Cortex of kidney (tissue), 1 donor: ENCODE results near the gene KIAA1671.
"Not testable (repeated sequence)": the region's sequence is repeated elsewhere in the genome, so short reads cannot be mapped to it uniquely, and the experiment has no call there.

Experiments
- DNase-seq: peaks from one replicate; lab custom pipeline; 2025; lab: John Stamatoyannopoulos, UW

KIAA1671 gene

GRCh38 chr22:25174156-25174887 lies 221.8 kb downstream of the KIAA1671 start:
- no peak for DNase-seq

- no peak for DNase-seq
Measured at GRCh38 chr22:25174888-25175411, 222.4 kb downstream of the KIAA1671 start.

- no peak for DNase-seq
Measured at GRCh38 chr22:25176175-25176574, 223.7 kb downstream of the KIAA1671 start.

DNA sequence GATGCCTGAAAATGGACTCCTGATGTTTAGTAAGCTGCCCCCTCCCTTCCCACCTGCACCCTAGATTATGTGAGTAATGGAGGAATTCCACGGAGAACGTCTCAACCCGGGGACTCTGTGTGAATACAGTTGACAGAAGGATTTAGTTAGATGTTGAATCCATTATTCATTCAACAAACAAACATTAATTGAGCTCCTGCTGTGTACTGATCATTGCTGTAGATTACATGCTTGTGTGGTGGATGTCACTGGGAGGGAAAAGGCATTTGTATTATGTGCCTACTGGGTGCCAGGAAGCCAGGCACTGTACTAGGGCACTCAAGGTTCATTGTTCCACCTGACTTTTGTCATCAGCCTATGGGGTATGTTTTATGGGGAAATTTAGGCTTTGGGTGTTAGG lies 224.3 kb downstream of the KIAA1671 start:
- DNase-seq = no peak

DNA sequence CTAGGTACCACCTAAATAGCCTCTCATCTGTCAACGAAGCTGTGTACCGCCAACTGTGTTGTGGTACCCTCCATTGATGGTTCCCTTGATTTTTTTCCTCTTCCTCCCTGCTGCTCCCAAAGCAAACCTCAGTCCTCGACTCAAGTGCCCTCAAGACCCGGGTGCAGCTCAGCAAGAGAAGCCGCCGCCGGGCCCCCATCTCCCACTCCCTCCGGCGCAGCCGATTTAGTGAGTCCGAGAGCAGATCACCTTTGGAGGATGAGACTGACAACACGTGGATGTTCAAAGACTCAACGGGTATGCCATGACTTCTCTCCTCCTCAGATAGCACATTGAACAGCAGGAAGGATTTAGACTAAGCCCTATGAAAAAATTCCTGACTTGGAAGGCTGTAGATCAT lies 224.7 kb downstream of the KIAA1671 start:
- DNase-seq = no peak

DNA sequence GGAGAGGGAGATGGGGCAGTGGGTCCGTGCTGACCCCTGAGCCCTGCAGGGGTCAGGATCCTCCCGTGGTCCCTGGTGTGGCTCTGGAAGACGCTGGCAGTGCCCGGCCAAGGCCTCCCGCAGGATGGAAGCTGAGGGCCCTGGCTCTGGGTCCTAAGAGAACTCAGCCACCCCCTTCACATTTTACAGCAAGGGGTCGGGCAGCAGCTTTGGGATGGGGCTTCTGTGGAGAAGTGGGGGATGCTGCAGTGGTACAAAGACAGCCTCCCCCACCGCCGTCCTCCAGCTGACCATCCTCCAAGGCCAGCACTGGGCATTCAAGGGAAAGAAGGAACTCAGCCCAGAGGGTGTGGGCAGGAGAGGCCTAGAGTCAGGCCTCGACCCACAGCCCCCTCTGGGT lies 225.4 kb downstream of the KIAA1671 start:
- no peak for DNase-seq

DNA sequence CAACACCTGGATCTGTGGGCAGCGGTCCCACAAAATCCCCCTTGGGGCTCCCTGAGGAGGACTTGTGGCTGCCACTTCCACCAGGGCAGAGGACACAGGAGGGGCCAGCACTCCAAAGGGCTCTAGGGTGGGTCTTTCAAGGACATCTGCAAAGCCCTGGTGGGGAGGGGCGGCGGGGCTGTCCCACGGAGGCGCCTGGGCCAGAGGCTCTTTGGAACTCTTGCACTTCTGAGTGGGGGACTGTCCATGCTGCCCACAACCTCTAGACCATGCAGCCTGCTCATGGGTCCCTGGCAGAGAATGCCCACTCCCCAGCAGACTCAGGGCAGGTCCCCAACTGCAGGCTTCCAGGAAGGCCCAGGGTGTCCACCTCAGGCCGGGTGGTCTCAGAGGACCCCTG lies 225.8 kb downstream of the KIAA1671 start:
- not testable (repeated sequence) for DNase-seq

GRCh38 chr22:25178869-25179631 lies 226.5 kb downstream of the KIAA1671 start:
- DNase-seq = not testable (repeated sequence)

DNA sequence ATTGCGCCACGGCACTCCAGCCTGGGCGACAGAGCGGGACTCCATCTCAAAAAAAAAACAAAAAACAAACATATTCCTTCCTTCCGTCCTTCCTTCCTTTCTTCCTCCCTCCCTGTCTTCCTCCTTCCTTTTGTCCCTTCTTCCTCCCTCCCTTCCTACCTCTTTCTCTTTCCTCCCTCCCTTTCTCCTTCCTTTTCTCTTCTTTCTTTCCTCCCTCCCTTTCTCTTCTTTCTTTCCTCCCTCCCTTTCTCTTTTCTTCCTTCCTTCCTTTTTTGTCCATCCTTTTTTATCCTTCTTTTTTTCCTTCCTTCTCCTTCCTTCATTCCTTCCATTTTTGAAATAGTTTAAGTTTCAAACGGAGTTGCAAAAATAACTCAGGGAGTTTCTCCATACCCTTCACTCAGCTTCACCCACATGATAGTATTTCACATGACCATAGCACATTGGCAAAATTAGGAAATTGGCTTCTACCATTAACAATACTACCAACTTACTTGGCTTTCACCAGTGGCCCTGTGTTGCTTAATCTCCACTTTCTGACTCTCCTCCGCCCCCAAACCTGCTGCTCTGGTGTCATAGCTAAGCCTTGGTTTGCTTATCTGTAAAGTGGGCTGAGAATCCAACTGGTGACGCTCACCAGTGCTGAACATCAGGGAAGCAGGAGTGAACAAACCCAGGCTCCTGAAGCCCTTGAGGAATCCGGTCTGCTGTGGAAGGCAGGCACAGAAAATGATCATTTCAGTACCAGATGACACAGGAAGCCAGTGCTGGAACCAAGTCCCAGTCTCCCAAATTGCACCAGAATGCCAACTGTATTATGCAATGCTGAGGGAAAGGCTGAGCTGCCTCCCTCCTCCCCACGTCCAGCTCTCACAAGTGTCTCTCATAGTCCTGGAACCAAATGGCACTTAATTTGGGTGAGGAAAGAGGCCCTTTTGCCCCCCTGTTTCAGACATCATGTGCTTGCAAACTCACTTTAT lies 229.9 kb downstream of the KIAA1671 start:
- no peak for DNase-seq

DNA sequence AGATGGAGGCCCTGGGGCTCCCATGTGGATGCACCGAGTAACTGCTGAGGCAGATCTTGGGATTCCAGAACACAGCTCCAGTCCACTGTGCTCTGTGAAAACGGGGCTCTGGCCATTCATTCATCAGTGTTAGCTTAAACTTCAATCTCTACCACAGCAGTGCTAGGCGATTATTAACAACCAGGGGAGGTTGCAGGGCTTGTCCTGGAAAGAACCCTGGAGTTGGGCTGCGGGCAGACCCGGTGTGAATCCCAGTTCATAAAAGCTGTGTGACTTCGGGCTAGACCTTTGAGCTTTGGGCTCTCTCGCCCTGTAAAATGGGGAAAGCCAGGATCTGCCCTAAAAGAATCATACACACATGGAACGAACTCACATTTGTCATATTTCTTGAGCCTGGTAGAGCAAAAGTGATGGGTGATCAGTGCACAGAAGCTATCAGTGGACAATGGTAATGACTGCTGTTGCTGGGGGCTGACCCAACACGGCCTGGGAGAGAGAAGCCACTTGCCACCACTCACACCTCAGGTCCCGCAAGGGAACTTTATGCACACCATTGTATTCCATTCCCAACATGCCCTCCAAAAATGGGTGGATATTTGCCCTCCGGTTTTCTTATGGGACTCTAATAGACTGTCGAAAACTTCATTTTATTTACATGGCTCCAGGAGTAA lies 231.6 kb downstream of the KIAA1671 start:
- DNase-seq = no peak

DNA sequence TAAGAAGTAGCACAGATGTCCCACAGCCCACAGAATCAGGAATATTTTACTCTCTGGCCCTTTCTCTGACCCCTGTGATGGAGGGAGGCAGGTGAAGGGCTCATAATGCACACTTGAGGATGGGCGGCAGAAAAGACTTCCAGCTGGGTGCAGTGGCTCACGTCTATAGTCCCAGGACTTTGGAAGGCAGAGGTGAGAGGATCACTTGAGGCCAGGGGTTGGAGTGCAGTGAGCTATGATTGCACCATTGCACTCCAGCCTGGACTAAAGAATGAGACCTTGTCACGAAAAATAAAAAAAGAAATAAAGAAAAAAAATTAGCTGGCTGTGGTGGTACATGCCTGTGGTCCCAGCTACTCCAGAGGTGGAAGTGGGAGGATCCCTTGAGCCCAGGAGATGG lies 233.6 kb downstream of the KIAA1671 start:
- DNase-seq = no peak

- DNase-seq = no peak
Measured at GRCh38 chr22:25187469-25187868, 235.0 kb downstream of the KIAA1671 start.

GRCh38 chr22:25192406-25192805 lies 239.9 kb downstream of the KIAA1671 start:
- no peak for DNase-seq

GRCh38 chr22:25193130-25193529 lies 240.6 kb downstream of the KIAA1671 start:
- DNase-seq = no peak

- no peak for DNase-seq
Measured at GRCh38 chr22:25193548-25193947, 241.0 kb downstream of the KIAA1671 start.

GRCh38 chr22:25196326-25196725 lies 243.8 kb downstream of the KIAA1671 start:
- no peak for DNase-seq

DNA sequence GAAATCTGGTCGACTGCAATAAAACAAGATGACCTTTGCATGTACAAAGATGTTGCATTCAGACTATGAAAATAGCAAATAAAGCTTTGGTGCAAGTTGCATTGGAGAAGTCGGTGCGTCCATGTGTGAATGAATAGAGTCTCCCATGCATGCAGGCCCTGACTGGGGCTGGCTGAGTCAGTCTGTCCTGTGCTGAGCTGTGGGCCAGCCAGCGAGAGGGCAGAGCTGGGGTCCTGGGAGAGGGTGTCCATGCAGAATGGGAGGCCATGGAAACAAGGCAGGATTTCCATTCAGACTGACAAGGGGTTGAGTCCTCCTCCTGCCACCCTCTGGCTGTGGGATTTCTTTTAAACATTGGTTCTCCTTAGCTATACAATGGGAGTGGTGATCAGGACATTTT lies 244.8 kb downstream of the KIAA1671 start:
- no peak for DNase-seq

DNA sequence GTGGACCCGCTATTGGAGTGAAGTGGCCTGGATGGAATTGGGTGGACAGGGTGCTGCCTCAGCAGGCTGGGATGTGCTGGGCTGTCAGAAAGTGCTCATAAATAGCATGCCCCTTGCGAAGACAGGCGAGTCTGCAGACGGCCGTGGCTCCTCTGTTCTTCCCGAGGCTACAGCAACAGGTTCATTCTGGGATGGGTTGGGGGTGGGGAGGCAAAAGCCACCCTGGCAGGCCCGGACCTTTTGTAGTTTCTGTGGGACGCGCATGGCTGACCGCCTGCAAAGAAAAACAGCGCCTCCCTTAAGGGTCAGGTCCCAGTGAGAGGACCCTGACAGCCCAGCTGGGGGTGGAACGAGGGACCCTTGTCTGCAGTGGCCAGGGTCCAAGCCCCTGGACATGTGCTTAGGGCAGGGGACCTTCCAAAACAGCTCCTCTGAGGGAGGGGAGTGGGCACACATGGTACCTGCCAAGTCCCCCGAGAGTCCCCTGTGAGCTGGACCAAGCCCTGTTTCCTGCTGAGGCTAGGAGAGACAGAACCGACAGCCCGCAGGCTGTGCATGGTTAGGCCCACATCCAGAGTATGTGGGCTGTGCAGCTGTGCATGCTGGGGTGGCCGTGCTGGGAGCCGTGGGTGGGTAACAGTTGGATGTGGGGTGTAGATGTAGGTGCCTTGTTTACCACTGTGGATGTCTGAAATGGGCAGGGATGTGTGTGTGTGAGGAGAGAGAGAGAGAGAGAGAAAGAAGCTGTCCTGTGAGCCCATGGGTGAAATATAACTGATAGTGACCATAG lies 247.4 kb downstream of the KIAA1671 start, which contains the start of gene CRYBB3:
Gene CRYBB3, plus strand, starts transcription at position 128 of the 790 bp plus-strand sequence. CDS start 1,539 bp downstream, outside the sequence.
- DNase-seq = no peak

DNA sequence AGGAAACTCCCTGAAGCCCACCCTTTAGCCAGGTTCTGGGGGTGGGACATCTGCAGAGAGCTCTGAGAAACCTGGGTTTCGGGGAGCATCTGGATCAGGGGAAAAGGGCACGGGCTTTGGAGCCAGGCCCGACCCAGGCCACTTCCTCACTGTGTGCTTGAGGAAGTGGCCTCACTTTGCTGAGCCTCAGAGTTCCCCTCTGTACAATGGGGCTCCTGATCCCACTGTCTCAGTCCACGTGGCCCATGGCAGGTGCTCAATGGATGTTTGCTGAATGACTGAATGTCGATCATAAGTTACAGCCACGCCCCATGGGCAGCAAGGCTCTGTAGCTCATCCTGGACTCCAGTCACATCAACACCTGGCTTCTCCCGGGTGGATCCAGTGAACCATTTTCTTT lies 248.5 kb downstream of the KIAA1671 start:
- no peak for DNase-seq

- no peak for DNase-seq
Measured at GRCh38 chr22:25201557-25202273, 249.2 kb downstream of the KIAA1671 start.
